GM21576 (cell line): ENCODE data around the gene SPATA31A7.
"Not testable (repeated sequence)": the region's sequence is repeated elsewhere in the genome, so short reads cannot be mapped to it uniquely, and the experiment has no call there.

Source experiments
- ATAC-seq: cut with Tn5 transposase; IDR thresholded peaks from one replicate; pipeline ENCODE4 v1.9.1; 2021; ENCODE audit warnings: mild to moderate bottlenecking, moderate library complexity; ENCODE audit not compliant: unreplicated experiment

The SPATA31A7 gene

DNA sequence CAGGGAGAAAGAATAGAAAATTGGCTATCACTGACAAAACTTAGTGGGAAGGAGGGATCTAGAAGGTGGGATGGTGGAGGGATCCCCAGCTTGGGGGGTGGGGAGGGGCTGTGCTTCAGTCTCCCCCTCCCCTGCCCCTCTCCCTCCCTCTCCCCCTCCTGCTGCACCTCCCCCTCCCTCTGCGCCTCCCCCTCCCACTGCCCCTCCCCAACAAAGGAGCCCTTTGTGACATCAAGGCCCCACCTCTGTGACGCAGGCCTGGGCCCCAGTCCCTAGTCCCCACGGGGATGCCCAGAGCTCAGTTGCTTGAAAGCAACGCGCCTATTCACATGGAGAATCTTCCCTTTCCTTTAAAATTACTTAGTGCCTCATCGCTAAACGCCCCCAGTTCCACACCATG lies at the start of gene SPATA31A7:
SPATA31A7 (plus strand) TSS at position 301 of the 400 bp plus-strand sequence; CDS start at position 330, 29 bp downstream.
- ATAC-seq: not testable (repeated sequence)

DNA sequence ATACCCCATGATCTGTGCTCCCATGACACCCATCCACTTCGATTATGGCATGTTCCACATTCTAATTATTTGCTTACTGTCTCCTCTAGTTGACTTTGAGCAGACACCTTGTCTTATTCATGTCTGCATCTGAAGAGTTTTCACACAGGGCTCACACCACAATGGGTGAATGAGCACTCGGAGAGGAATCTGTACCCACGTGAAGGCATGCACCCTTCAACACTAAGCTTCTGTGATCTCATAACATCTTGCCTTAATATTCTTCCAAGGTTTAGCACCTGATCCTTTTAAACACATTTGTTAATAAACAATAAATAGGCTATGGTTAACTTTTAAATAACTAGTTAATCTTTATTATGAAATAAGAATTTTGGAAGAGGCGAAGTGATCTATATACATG lies 36.6 kb downstream of the SPATA31A7 start:
- ATAC-seq: not testable (repeated sequence)
